DND-41 (cell line): Measurements from ENCODE around the gene SCAI.
"Not testable (repeated sequence)": the region's sequence is repeated elsewhere in the genome, so short reads cannot be mapped to it uniquely, and the experiment has no call there.

Experiments used
- ATAC-seq: fragments of 200-7000 bp; cut with Tn5 transposase; 3 replicates; pipeline ENCODE4 v1.9.1; 2021; ENCODE audit warnings: low read depth; ENCODE audit not compliant: insufficient read depth
- DNase-seq: peaks from one replicate; pipeline ENCODE4 v3.0.0-alpha.2; 2020
- H2AFZ ChIP-seq: 2 replicates; pipeline ENCODE4 v1.6.0; 2012; ENCODE audit warnings: low read depth, low read length
- H3K27ac ChIP-seq: 2 replicates; pipeline ENCODE4 v1.5.1; 2012; ENCODE audit warnings: low read length, inconsistent platforms
- H3K27me3 ChIP-seq: fragments of 200-600 bp; sonication (generic); 2 replicates; pipeline ENCODE4 v1.6.0; 2012; ENCODE audit warnings: low read length, mild to moderate bottlenecking, inconsistent platforms; ENCODE audit not compliant: insufficient read depth, poor library complexity
- H3K36me3 ChIP-seq: 2 replicates; pipeline ENCODE4 v1.5.1; 2012; ENCODE audit warnings: low read length, inconsistent platforms; ENCODE audit not compliant: insufficient read depth
- H3K4me1 ChIP-seq: 2 replicates; pipeline ENCODE4 v1.5.1; 2012; ENCODE audit warnings: mild to moderate bottlenecking, low read length; ENCODE audit not compliant: insufficient read depth
- H3K4me2 ChIP-seq: 2 replicates; pipeline ENCODE4 v1.6.0; 2012; ENCODE audit warnings: mild to moderate bottlenecking, moderate library complexity, low read length, inconsistent platforms; ENCODE audit not compliant: insufficient read depth
- H3K4me3 ChIP-seq, 2 experiments: fragments of 200-600 bp in 1 of 2; shearing (Covaris generic) in 1 of 2; 2 replicates each; pipeline ENCODE4 v1.5.1; 2012 to 2016; ENCODE audit warnings: inconsistent platforms in 2 of 2, low read length in 2 of 2, mild to moderate bottlenecking in 2 of 2, low read depth in 1 of 2, moderate library complexity in 1 of 2
- H3K79me2 ChIP-seq: 2 replicates; pipeline ENCODE4 v1.6.0; 2012; ENCODE audit warnings: low read length, inconsistent platforms; ENCODE audit not compliant: insufficient read depth
- H3K9ac ChIP-seq: 2 replicates; pipeline ENCODE4 v1.6.0; 2012; ENCODE audit warnings: low read depth, mild to moderate bottlenecking, inconsistent platforms, low read length, moderate library complexity
- H3K9me3 ChIP-seq: 2 replicates; pipeline ENCODE4 v1.5.1; 2012; ENCODE audit warnings: low read length, moderate library complexity, mild to moderate bottlenecking, inconsistent platforms; ENCODE audit not compliant: insufficient read depth, severe bottlenecking
- H4K20me1 ChIP-seq: 2 replicates; pipeline ENCODE4 v1.6.0; 2012; ENCODE audit warnings: low read length; ENCODE audit not compliant: insufficient read depth
- EZH2 ChIP-seq: IDR thresholded peaks from 3 replicates; pipeline ENCODE4 v1.6.1; 2012; ENCODE audit warnings: borderline replicate concordance, low read depth, mild to moderate bottlenecking, moderate library complexity, low read length, inconsistent platforms; ENCODE audit not compliant: severe bottlenecking
- TF ChIP-seq, protein P1 (sequence below): IDR thresholded peaks from 2 replicates; pipeline ENCODE4 v1.5.1; 2012; ENCODE audit warnings: borderline replicate concordance, low read length, moderate library complexity, mild to moderate bottlenecking; ENCODE audit not compliant: poor library complexity, severe bottlenecking; ENCODE audit errors: extremely low read depth

Gene SCAI

GRCh38 chr9:124964604-124965003 lies 178.7 kb downstream of the SCAI start:
- Histone ChIP-seq H3K27ac (no peak overlapping the region), H3K79me2 (no peaks in the 10 kb centered on the region), H3K4me1 (peaks cover 29% of the 10 kb centered on the region), H3K4me3 (no peak overlapping the region), H3K9me3 (no peaks in the 10 kb centered on the region), H4K20me1 (no peaks in the 10 kb centered on the region), H2AFZ (no peak overlapping the region), H3K36me3 (peaks cover 26% of the 10 kb centered on the region), H3K9ac (no peak overlapping the region), H3K27me3 (no peaks in the 10 kb centered on the region), H3K4me2 (no peak overlapping the region)
- no peak for DNase-seq
- TF ChIP-seq EZH2 = no peak
- TF ChIP-seq, protein P1, sequence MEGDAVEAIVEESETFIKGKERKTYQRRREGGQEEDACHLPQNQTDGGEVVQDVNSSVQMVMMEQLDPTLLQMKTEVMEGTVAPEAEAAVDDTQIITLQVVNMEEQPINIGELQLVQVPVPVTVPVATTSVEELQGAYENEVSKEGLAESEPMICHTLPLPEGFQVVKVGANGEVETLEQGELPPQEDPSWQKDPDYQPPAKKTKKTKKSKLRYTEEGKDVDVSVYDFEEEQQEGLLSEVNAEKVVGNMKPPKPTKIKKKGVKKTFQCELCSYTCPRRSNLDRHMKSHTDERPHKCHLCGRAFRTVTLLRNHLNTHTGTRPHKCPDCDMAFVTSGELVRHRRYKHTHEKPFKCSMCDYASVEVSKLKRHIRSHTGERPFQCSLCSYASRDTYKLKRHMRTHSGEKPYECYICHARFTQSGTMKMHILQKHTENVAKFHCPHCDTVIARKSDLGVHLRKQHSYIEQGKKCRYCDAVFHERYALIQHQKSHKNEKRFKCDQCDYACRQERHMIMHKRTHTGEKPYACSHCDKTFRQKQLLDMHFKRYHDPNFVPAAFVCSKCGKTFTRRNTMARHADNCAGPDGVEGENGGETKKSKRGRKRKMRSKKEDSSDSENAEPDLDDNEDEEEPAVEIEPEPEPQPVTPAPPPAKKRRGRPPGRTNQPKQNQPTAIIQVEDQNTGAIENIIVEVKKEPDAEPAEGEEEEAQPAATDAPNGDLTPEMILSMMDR = no peak
- no peak for ATAC-seq

- no peak overlapping the region for H2AFZ ChIP-seq
These were observed 179.3 kb downstream of the SCAI start for GRCh38 chr9:124964056-124964455.

DNA sequence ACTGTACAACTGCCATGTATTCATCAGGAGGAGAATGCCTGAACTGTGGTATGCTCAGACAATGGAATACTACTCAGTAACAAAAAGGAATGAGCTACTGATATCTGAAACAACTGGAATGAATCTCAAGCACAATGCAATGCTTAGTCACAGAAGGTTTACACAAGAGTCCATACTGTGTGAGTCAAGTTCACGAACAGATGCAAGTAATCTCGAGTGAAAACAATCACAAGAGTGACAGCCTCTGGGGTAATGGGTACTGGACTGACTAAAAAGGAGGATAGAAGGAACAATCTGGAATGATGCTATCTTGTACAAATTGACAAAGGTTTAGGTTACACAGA lies 182.9 kb downstream of the SCAI start:
- no peak for TF ChIP-seq EZH2
- Histone ChIP-seq H4K20me1 (no peaks in the 10 kb centered on the region), H3K36me3 (peaks cover 6% of the 10 kb centered on the region), H2AFZ (no peak overlapping the region), H3K27me3 (no peaks in the 10 kb centered on the region), H3K27ac (no peak overlapping the region), H3K4me1 (peaks cover 3% of the 10 kb centered on the region), H3K4me3 (no peak overlapping the region), H3K4me2 (no peak overlapping the region), H3K9ac (no peak overlapping the region), H3K9me3 (no peaks in the 10 kb centered on the region), H3K79me2 (no peaks in the 10 kb centered on the region)
- ATAC-seq = no peak
- DNase-seq = no peak

More at GRCh38 chr9:124964056-124964455, 179.3 kb downstream of the SCAI start:
- Histone ChIP-seq H3K36me3 (peaks cover 26% of the 10 kb centered on the region), H3K79me2 (no peaks in the 10 kb centered on the region), H3K4me1 (peaks cover 29% of the 10 kb centered on the region), H3K9ac (no peak overlapping the region), H3K4me2 (no peak overlapping the region), H3K4me3 (no peak overlapping the region), H3K9me3 (no peaks in the 10 kb centered on the region), H3K27me3 (no peaks in the 10 kb centered on the region), H3K27ac (0 out of 2 replicates have a peak overlapping the region, but pooled peaks have one; percentile 12), H4K20me1 (no peaks in the 10 kb centered on the region)
- no peak for TF ChIP-seq EZH2
- TF ChIP-seq, protein P1 = no peak
- no peak for ATAC-seq
- no peak for DNase-seq

DNA sequence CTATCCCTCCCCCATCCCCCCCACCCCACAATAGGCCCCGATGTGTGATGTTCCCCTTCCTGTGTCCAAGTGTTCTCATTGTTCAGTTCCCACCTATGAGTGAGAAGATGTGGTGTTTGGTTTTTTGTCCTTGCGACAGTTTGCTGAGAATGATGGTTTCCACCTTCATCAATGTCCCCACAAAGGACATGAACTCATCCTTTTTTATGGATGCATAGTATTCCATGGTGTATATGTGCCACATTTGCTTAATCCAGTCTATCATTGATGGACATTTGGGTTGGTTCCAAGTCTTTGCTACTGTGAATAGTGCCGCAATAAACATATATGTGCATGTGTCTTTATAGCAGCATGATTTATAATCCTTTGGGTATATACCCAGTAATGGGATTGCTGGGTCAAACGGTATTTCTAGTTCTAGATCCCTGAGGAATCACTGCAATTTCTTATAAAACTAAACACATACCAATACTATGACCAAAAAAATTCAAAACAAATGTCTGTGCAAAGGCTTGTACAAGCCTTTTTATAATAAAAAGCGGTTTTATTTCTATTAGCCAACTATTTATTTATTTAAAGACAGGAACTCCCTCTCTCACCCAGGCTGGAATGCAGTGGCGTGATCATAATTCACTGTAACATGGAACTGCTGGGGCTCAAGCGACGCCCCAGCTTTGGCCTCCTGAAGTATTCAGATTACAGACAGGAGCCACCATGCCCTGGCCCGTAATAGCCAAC lies 183.5 kb downstream of the SCAI start:
- not testable (repeated sequence) for H2AFZ ChIP-seq, H3K9me3 ChIP-seq, H3K9ac ChIP-seq, DNase-seq, H3K4me1 ChIP-seq, H3K4me2 ChIP-seq, H3K27me3 ChIP-seq, H3K27ac ChIP-seq, H4K20me1 ChIP-seq, H3K79me2 ChIP-seq, ATAC-seq, H3K36me3 ChIP-seq, H3K4me3 ChIP-seq
